HepG2 (cell line): Measurements from ENCODE around the gene KCNQ1OT1. TPM values are rescaled to one million over a fixed set of nuclear protein-coding genes. Genes with fewer than 3 reads are reported as not detected.
A peak's percentile ranks its signal among the peaks of the same experiment; 100 is the strongest.

Experiments
- ARID2 ChIP-seq: sonication (generic); formaldehyde crosslinking; IDR thresholded peaks from 2 replicates; pipeline ENCODE4 v1.8.1; 2022; ENCODE audit warnings: mild to moderate bottlenecking, missing genetic modification reagents, borderline replicate concordance
- FOXP4 ChIP-seq: sonication (generic); formaldehyde crosslinking; IDR thresholded peaks from 2 replicates; pipeline ENCODE4 v1.4.0; 2020; ENCODE audit warnings: missing genetic modification reagents
- GATA4 ChIP-seq: sonication (generic); IDR thresholded peaks from 2 replicates; pipeline ENCODE4 v1.6.1; 2016; ENCODE audit warnings: antibody characterized with exemption, low read depth, borderline replicate concordance
- ISL2 ChIP-seq: sonication (generic); formaldehyde crosslinking; IDR thresholded peaks from 2 replicates; pipeline ENCODE4 v1.5.0; 2020; ENCODE audit warnings: missing genetic modification reagents
- KDM5A ChIP-seq: fragments of 200-600 bp; sonication (generic); IDR thresholded peaks from 2 replicates; pipeline ENCODE4 v1.7.0; 2018; ENCODE audit warnings: antibody characterized with exemption, mild to moderate bottlenecking, low read length, borderline replicate concordance
- MXI1 ChIP-seq: IDR thresholded peaks from 3 replicates; pipeline ENCODE4 v1.6.1; 2012; ENCODE audit warnings: low read depth, low read length, inconsistent platforms, borderline replicate concordance
- MYPOP ChIP-seq: sonication (generic); formaldehyde crosslinking; IDR thresholded peaks from 2 replicates; pipeline ENCODE4 v1.8.1; 2023; ENCODE audit warnings: mild to moderate bottlenecking, moderate library complexity, missing genetic modification reagents
- RBM22 ChIP-seq: fragments of 200-400 bp; formaldehyde crosslinking; optimal IDR thresholded peaks from 2 replicates; pipeline ENCODE3; 2017; ENCODE audit warnings: mild to moderate bottlenecking, low read length, moderate library complexity
- REPIN1 ChIP-seq: sonication (generic); formaldehyde crosslinking; IDR thresholded peaks from 2 replicates; pipeline ENCODE4 v1.8.0; 2022; ENCODE audit warnings: missing genetic modification reagents, low read depth, mild to moderate bottlenecking, borderline replicate concordance
- XBP1 ChIP-seq: sonication (generic); formaldehyde crosslinking; IDR thresholded peaks from 2 replicates; pipeline ENCODE4 v1.5.0; 2020; ENCODE audit warnings: missing genetic modification reagents
- ZBTB42 ChIP-seq: sonication (generic); formaldehyde crosslinking; IDR thresholded peaks from 2 replicates; pipeline ENCODE4 v1.5.0; 2020; ENCODE audit warnings: mild to moderate bottlenecking, missing genetic modification reagents
- ZFP90 ChIP-seq: sonication (generic); formaldehyde crosslinking; IDR thresholded peaks from 2 replicates; pipeline ENCODE4 v1.8.0; 2022; ENCODE audit warnings: missing genetic modification reagents, mild to moderate bottlenecking, inconsistent platforms, borderline replicate concordance
- ZKSCAN1 ChIP-seq: fragments of 150-350 bp; IDR thresholded peaks from 2 replicates; pipeline ENCODE4 v1.6.1; 2014; ENCODE audit warnings: low read length
- ZNF18 ChIP-seq: sonication (generic); formaldehyde crosslinking; IDR thresholded peaks from 2 replicates; pipeline ENCODE4 v1.8.0; 2022; ENCODE audit warnings: mild to moderate bottlenecking, missing genetic modification reagents; ENCODE audit not compliant: insufficient replicate concordance
- ZNF33B ChIP-seq: sonication (generic); formaldehyde crosslinking; IDR thresholded peaks from 2 replicates; pipeline ENCODE4 v1.5.1; 2020; ENCODE audit warnings: mild to moderate bottlenecking, missing genetic modification reagents
- ZNF570 ChIP-seq: sonication (generic); formaldehyde crosslinking; IDR thresholded peaks from 2 replicates; pipeline ENCODE4 v1.4.0; 2020; ENCODE audit warnings: mild to moderate bottlenecking, missing genetic modification reagents, borderline replicate concordance
- ZNF629 ChIP-seq: sonication (generic); formaldehyde crosslinking; conservative IDR thresholded peaks from 2 replicates; pipeline ENCODE4 v1.5.0; 2020; ENCODE audit warnings: missing genetic modification reagents
- ZNF772 ChIP-seq: sonication (generic); formaldehyde crosslinking; IDR thresholded peaks from 2 replicates; pipeline ENCODE4 v1.5.0; 2020; ENCODE audit warnings: mild to moderate bottlenecking, missing genetic modification reagents
- polyA plus RNA-seq, 8 experiments: library from polyadenylated mRNA; depleted of rRNA in 3 of 8; stranded (reverse) in 7 of 8; unstranded in 1 of 8; fragments of >200 nt; fragmentation: Illumina TruSeq in 4 of 8; extraction: Trizol in 4 of 8; gene quantifications; 2 replicates each; pipeline versions ENCODE4 v1.2.1 to v1.2.3, GENCODE V29; 2011 to 2016; ENCODE audit warnings: low read depth in 4 of 8, missing spikeins in 1 of 8, mixed read lengths in 1 of 8; ENCODE audit not compliant: insufficient read depth in 1 of 8
- total RNA-seq, 5 experiments: library from RNA; depleted of rRNA; stranded (reverse); fragments of >200 nt; fragmentation: Illumina TruSeq; extraction: Trizol; gene quantifications; 2 replicates each; pipeline ENCODE4 v1.2.3, GENCODE V29; 2016; ENCODE audit warnings: low read depth in 1 of 5
- TF ChIP-seq, protein P1 (sequence below): IDR thresholded peaks from 2 replicates; pipeline ENCODE4 v1.6.1; 2016; ENCODE audit warnings: mild to moderate bottlenecking, missing biosample characterization, missing genetic modification reagents
- TF ChIP-seq, protein P2 (sequence below): sonication (generic); formaldehyde crosslinking; IDR thresholded peaks from 2 replicates; pipeline ENCODE4 v1.5.0; 2020; ENCODE audit warnings: mild to moderate bottlenecking, missing genetic modification reagents

The KCNQ1OT1 gene
- total and polyA plus RNA-seq, 2 of the 13 experiments (the other 11 are each of a cell fraction or from before 2014, with no cell fraction given): 1.3 to 18.9 TPM

GRCh38 chr11:2651054-2651617 is 48.7 kb downstream of the KCNQ1OT1 start (continued):
- TF ChIP-seq, protein P1, sequence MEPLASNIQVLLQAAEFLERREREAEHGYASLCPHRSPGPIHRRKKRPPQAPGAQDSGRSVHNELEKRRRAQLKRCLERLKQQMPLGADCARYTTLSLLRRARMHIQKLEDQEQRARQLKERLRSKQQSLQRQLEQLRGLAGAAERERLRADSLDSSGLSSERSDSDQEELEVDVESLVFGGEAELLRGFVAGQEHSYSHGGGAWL (CRISPR knock-in tag): no peak
- 0 out of 2 replicates have a peak, but pooled peaks have one; percentile 25 for TF ChIP-seq ARID2
- no peak for TF ChIP-seq ZBTB42
- no peak for TF ChIP-seq ZNF570
- peak; percentile 62 for TF ChIP-seq RBM22
- no peak for TF ChIP-seq XBP1 (CRISPR knock-in tag)
- TF ChIP-seq MXI1: no peak
- no peak for TF ChIP-seq ZNF18
- no peak for TF ChIP-seq ZNF33B (CRISPR knock-in tag)
- no peak for TF ChIP-seq FOXP4 (CRISPR knock-in tag)
- TF ChIP-seq ZKSCAN1: no peak
- no peak for TF ChIP-seq GATA4
- 0 out of 2 replicates have a peak, but pooled peaks have one; percentile 38 for TF ChIP-seq REPIN1 (CRISPR knock-in tag)
- TF ChIP-seq ISL2 (CRISPR knock-in tag): no peak
- TF ChIP-seq ZNF629 (CRISPR knock-in tag): no peak
- TF ChIP-seq KDM5A: no peak
- no peak for TF ChIP-seq ZFP90
- TF ChIP-seq, protein P2, sequence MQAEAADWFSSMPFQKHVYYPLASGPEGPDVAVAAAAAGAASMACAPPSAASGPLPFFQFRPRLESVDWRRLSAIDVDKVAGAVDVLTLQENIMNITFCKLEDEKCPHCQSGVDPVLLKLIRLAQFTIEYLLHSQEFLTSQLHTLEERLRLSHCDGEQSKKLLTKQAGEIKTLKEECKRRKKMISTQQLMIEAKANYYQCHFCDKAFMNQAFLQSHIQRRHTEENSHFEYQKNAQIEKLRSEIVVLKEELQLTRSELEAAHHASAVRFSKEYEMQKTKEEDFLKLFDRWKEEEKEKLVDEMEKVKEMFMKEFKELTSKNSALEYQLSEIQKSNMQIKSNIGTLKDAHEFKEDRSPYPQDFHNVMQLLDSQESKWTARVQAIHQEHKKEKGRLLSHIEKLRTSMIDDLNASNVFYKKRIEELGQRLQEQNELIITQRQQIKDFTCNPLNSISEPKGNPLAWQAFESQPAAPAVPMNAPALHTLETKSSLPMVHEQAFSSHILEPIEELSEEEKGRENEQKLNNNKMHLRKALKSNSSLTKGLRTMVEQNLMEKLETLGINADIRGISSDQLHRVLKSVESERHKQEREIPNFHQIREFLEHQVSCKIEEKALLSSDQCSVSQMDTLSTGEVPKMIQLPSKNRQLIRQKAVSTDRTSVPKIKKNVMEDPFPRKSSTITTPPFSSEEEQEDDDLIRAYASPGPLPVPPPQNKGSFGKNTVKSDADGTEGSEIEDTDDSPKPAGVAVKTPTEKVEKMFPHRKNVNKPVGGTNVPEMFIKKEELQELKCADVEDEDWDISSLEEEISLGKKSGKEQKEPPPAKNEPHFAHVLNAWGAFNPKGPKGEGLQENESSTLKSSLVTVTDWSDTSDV (CRISPR knock-in tag): no peak
- no peak for TF ChIP-seq ZNF772 (CRISPR knock-in tag)
- TF ChIP-seq MYPOP (CRISPR knock-in tag): no peak
